Spleen (tissue), 11 donors: ENCODE measurements around the gene XRCC3. TPM values are rescaled to one million over a fixed set of nuclear protein-coding genes. Genes with fewer than 3 reads are reported as not detected.
A peak's percentile ranks its signal among the peaks of the same experiment; 100 is the strongest.
"Not testable (repeated sequence)": the region's sequence is repeated elsewhere in the genome, so short reads cannot be mapped to it uniquely, and the experiment has no call there.

Experiments used
- DNase-seq: peaks from one replicate; pipeline ENCODE4 v3.0.0-alpha.2; 2020
- H3K27ac ChIP-seq, 8 donors: fragments of 200-600 bp; sonication (generic) in 7 of 8; 1 replicate in 4 of 8; 2 replicates in 4 of 8; pipeline versions ENCODE4 v1.5.0 to v1.8.0; 2016 to 2021; ENCODE audit warnings: inconsistent platforms in 4 of 8, mild to moderate bottlenecking in 4 of 8, moderate library complexity in 1 of 8
- H3K27me3 ChIP-seq, 7 donors: fragments of 200-600 bp; sonication (generic) in 6 of 7; replicated peaks in 1 of 7; 1 replicate in 4 of 7; 2 replicates in 3 of 7; pipeline versions ENCODE4 v1.5.0 to v1.8.0; 2016 to 2021; ENCODE audit warnings: inconsistent platforms in 3 of 7, mild to moderate bottlenecking in 1 of 7
- H3K36me3 ChIP-seq, 6 donors: fragments of 200-600 bp; sonication (generic) in 5 of 6; 1 replicate in 4 of 6; 2 replicates in 2 of 6; pipeline versions ENCODE4 v1.5.0 to v1.8.0; 2016 to 2021; ENCODE audit warnings: inconsistent platforms in 2 of 6
- H3K4me1 ChIP-seq, 6 donors: fragments of 200-600 bp; sonication (generic) in 5 of 6; 1 replicate in 3 of 6; 2 replicates in 3 of 6; pipeline versions ENCODE4 v1.5.0 to v1.8.0; 2016 to 2021; ENCODE audit warnings: inconsistent platforms in 3 of 6
- H3K4me3 ChIP-seq, 8 donors: fragments of 200-600 bp; sonication (generic) in 7 of 8; 1 replicate in 4 of 8; 2 replicates in 4 of 8; pipeline versions ENCODE4 v1.5.0 to v1.8.0; 2016 to 2021; ENCODE audit warnings: inconsistent platforms in 4 of 8, mild to moderate bottlenecking in 4 of 8, moderate library complexity in 2 of 8
- H3K9me3 ChIP-seq, 8 donors: fragments of 200-600 bp; sonication (generic) in 7 of 8; 1 replicate in 4 of 8; 2 replicates in 4 of 8; pipeline versions ENCODE4 v1.5.0 to v1.8.0; 2016 to 2021; ENCODE audit warnings: inconsistent platforms in 4 of 8
- CTCF ChIP-seq, 11 experiments: fragments of 200-600 bp in 7 of 11; fragments of 450-650 bp in 4 of 11; sonication (generic) in 4 of 11; IDR thresholded peaks in 8 of 11; conservative IDR thresholded peaks in 3 of 11; 1 replicate in 7 of 11; 2 replicates in 4 of 11; pipeline versions ENCODE4 v1.4.0 to v1.8.0; 2016 to 2021; ENCODE audit warnings: antibody characterized with exemption in 11 of 11, inconsistent platforms in 4 of 11, mild to moderate bottlenecking in 1 of 11
- POLR2A ChIP-seq, 3 donors: fragments of 450-650 bp; IDR thresholded peaks; one replicate each; pipeline ENCODE4 v1.5.1; 2017; ENCODE audit warnings: antibody characterized with exemption in 3 of 3, mild to moderate bottlenecking in 1 of 3
- POLR2AphosphoS5 ChIP-seq, 3 donors: sonication (generic); formaldehyde crosslinking; IDR thresholded peaks; one replicate each; pipeline ENCODE4 v1.5.1; 2017; ENCODE audit warnings: antibody characterized with exemption in 3 of 3
- WGBS, 5 donors: extraction: QIAGEN DNeasy Blood & Tissue Kit in 3 of 5; methylation state at CpG; one replicate each; pipeline versions ENCODE4 v1.1.5 to v1.1.7; 2013 to 2018; 5-methylcytosine and 5-hydroxymethylcytosine counted together
- intact Hi-C: fragments of 100-400 bp; cut with DNase I; formaldehyde crosslinking; loops from one replicate; pipeline ENCODE4 v1.15.0; 2023; ENCODE audit warnings: low total_unique reads
- polyA plus RNA-seq, 3 donors: library from polyadenylated mRNA; stranded (reverse); fragments of 200-250 nt; gene quantifications; one replicate each; pipeline ENCODE4 v1.2.1, GENCODE V29; 2013
- total RNA-seq, 7 donors: library from RNA; depleted of rRNA in 3 of 7; stranded (reverse); fragments of >200 nt in 3 of 7; fragmentation: NEBNext Ultra II Directional in 4 of 7; extraction: Animal tissue kit (Norgen Biotek cat#: 25700) in 4 of 7; gene quantifications; one replicate each; pipeline versions ENCODE4 v1.1.0 to v1.2.1, GENCODE V29; 2016 to 2021
- donor health status: healthy with polysubstance abuse.
- donor health status: DM: no; HTN: no; CAD: no; lungs with moderate emphysema.
- donor health status: DM: no; HTN: no; CAD: no.
- donor health status: Bipolar disorder and iron deficiency.
- donor health status: healthy.
- donor health status: DM: no; HTN: no; CAD: no.
- donor health status: DM: yes; HTN: yes; CAD: no.

XRCC3 gene
- total and polyA plus RNA-seq, 10 donors: 5.9 to 20.4 (median 14.3) TPM

DNA sequence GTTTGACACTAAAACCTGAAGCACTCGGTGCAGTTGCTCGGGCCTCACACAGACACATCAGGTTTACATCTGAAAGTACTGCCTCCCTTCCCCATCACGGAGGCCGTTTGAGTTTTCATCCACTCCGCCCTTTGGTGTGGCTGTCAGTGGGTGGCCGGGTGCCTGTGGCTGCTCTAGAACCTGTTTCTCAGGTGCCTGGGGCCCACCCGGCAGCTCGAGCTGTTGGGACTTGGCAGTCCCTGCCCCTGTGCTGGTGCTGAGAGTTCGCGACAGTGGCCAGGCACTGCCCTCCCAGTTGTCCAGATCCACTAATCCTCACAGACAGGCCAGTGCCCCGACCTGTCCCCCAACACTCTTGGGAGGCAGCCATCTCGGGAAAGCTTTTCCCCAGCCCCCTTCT, 22.4 kb downstream of the XRCC3 start:
- peak overlapping the region in 2 of 8 donors; percentile 74 to 78 for H3K27ac ChIP-seq
- TF ChIP-seq POLR2AphosphoS5 (IDR thresholded peaks at IDR 0.05): no peak
- TF ChIP-seq CTCF (IDR thresholded peaks at IDR 0.05 in 8 of 11, conservative IDR thresholded peaks at IDR 0.05 in 3 of 11): no peak
- TF ChIP-seq POLR2A (IDR thresholded peaks at IDR 0.05): no peak
- DNase-seq: peak; percentile 72
- peaks cover 32 to 100% (median 67%) of the 10 kb centered on the region in 6 donors for H3K4me1 ChIP-seq
- H3K4me3 ChIP-seq: no peak overlapping the region
- peaks cover 0 to 99% (median 42%) of the 10 kb centered on the region in 6 donors for H3K36me3 ChIP-seq
- H3K9me3 ChIP-seq: no peaks in the 10 kb centered on the region
- intact Hi-C loops: no loop called here
- no peaks in the 10 kb centered on the region for H3K27me3 ChIP-seq
- WGBS, 5 donors: 80 to 95% (median 90%) methylated on average over 12 of the region's 12 CpGs

DNA sequence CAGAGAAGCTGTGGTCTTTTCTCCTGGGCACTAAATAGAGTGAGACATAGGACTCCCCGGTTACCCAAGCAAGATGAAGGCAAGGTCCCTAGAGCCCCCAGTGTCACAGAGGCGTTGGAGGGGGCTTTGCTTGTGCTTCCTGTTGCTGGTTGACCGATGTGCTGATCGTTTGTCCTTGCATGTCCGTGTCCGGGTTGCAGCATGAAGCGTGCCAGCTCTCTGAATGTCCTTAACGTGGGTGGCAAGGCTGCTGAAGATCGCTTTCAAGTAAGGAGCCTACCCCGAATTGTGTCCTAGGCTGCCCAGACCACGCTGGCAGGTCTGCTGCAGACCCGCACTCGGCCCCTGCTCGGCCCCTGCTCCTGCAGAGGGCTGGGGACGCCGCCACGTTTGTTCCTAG, 23.1 kb downstream of the XRCC3 start:
- no peak for DNase-seq
- no peaks in the 10 kb centered on the region for H3K9me3 ChIP-seq
- H3K27ac ChIP-seq: peak overlapping the region in 5 of 8 donors; percentile 8 to 78 (median 74)
- TF ChIP-seq POLR2AphosphoS5 (IDR thresholded peaks at IDR 0.05) (peak in 1 of 3 donors; percentile 30), POLR2A (IDR thresholded peaks at IDR 0.05) (no peak), CTCF (IDR thresholded peaks at IDR 0.05 in 8 of 11, conservative IDR thresholded peaks at IDR 0.05 in 3 of 11) (no peak)
- peaks cover 0 to 99% (median 42%) of the 10 kb centered on the region in 6 donors for H3K36me3 ChIP-seq
- H3K27me3 ChIP-seq: no peaks in the 10 kb centered on the region
- WGBS, 5 donors: 72 to 81% (median 79%) methylated on average over 14 to 17 of the region's 17 CpGs
- peaks cover 30 to 100% (median 62%) of the 10 kb centered on the region in 6 donors for H3K4me1 ChIP-seq
- intact Hi-C loops: no loop called here
- peak overlapping the region in 1 of 8 donors; percentile 9 for H3K4me3 ChIP-seq

DNA sequence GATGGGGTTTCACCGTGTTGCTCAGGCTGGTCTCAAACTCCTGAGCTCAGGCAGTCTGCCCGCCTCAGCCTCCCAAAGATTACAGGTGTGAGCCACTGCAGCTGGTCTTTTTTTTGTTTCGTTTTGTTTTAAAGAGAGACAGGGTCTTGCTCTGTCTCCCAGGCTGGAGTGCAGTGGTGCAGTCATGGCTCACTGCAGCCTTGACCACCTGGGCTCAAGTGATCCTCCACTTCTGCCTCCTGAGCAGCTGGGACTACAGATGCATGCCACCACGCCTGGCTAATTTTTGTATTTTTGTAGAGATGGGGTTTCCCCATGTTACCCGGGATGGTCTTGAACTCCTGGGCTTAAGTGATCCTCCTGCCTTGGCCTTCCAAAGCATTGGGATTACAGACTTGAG, 23.6 kb downstream of the XRCC3 start:
- WGBS, 5 donors: 65 to 76% (median 71%) methylated on average over 5 of the region's 5 CpGs
- Histone ChIP-seq H3K4me3 (peak overlapping the region in 1 of 8 donors; percentile 9), H3K4me1 (peaks cover 27 to 100% (median 60%) of the 10 kb centered on the region in 6 donors), H3K36me3 (peaks cover 0 to 99% (median 47%) of the 10 kb centered on the region in 6 donors), H3K27ac (peak overlapping the region in 5 of 8 donors; percentile 48 to 78 (median 74))
- H3K9me3 ChIP-seq, intact Hi-C loops, DNase-seq, H3K27me3 ChIP-seq: not testable (repeated sequence)
- TF ChIP-seq POLR2AphosphoS5 (IDR thresholded peaks at IDR 0.05): peak in 2 of 3 donors; percentile 74 to 83

DNA sequence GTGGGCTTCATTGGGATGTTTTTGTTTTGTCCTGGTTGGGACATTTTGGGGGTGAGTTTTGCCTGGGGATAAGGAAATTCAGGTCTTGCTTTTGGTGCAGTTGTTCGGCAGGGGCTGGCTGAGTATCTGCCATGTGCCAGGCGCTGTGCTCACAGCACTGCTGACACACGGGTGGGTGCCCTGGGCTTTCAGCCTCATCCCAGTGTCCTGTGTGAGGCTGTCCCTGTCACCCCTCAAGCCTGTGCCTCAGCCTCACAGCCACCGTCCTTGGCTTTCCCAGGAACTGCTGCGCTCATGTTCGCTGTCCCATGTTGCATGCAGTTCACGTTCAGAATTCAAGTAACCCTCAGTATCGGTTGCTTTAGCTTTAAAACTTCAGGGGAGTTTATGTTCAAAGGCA, 24.9 kb downstream of the XRCC3 start:
- intact Hi-C loops: no loop called here
- Histone ChIP-seq H3K36me3 (peaks cover 3 to 99% (median 59%) of the 10 kb centered on the region in 6 donors), H3K4me3 (no peak overlapping the region), H3K27ac (peak overlapping the region in 6 of 8 donors; percentile 3 to 78 (median 73)), H3K4me1 (peaks cover 24 to 98% (median 52%) of the 10 kb centered on the region in 6 donors), H3K9me3 (no peaks in the 10 kb centered on the region), H3K27me3 (no peaks in the 10 kb centered on the region)
- TF ChIP-seq POLR2AphosphoS5 (IDR thresholded peaks at IDR 0.05) (peak in 1 of 3 donors; percentile 20), POLR2A (IDR thresholded peaks at IDR 0.05) (no peak)
- DNase-seq: no peak
- 86 to 94% (median 90%) methylated on average over 8 of the region's 8 CpGs for WGBS, 5 donors
